Large intestine (tissue), 3 donors: ENCODE measurements around the gene AXDND1. TPM values are rescaled to one million over a fixed set of nuclear protein-coding genes. Genes with fewer than 3 reads are reported as not detected.
"Not testable (repeated sequence)": the region's sequence is repeated elsewhere in the genome, so short reads cannot be mapped to it uniquely, and the experiment has no call there.

Source experiments
- DNase-seq, 2 donors: peaks; one replicate each; pipeline versions ENCODE4 v3.0.0 to v3.0.0-alpha.2; 2013
- H3K27ac ChIP-seq: one replicate; pipeline ENCODE4 v1.5.1; 2013; ENCODE audit warnings: low read length
- H3K27me3 ChIP-seq: 2 replicates; pipeline ENCODE4 v1.6.1; 2013; ENCODE audit warnings: low read length; ENCODE audit not compliant: control insufficient read depth, insufficient read depth
- H3K36me3 ChIP-seq: 2 replicates; pipeline ENCODE4 v1.6.1; 2013; ENCODE audit warnings: low read length; ENCODE audit not compliant: control insufficient read depth, insufficient read depth
- H3K4me1 ChIP-seq: one replicate; pipeline ENCODE4 v1.6.1; 2013; ENCODE audit warnings: low read length; ENCODE audit not compliant: control insufficient read depth, insufficient read depth
- H3K4me3 ChIP-seq: one replicate; pipeline ENCODE4 v1.5.1; 2013; ENCODE audit warnings: low read length
- H3K9me3 ChIP-seq: one replicate; pipeline ENCODE4 v1.6.1; 2013; ENCODE audit warnings: mild to moderate bottlenecking, low read depth, low read length, moderate library complexity; ENCODE audit not compliant: control insufficient read depth
- WGBS: methylation state at CpG from one replicate; pipeline ENCODE4 v1.1.5; 2013; ENCODE audit warnings: low lambda C conversion rate; ENCODE audit not compliant: insufficient coverage; 5-methylcytosine and 5-hydroxymethylcytosine counted together
- polyA plus RNA-seq: library from polyadenylated mRNA; unstranded; fragments of 120-200 nt; gene quantifications from one replicate; pipeline ENCODE4 v1.2.1, GENCODE V29; 2013

Gene AXDND1
- polyA plus RNA-seq, 1 donor: 0.36 TPM

- WGBS: no CpG with 5 or more reads among the region's 11 CpGs
- Histone ChIP-seq H3K27ac (no peak overlapping the region), H3K4me3 (no peak overlapping the region), H3K27me3 (no peaks in the 10 kb centered on the region), H3K36me3 (no peaks in the 10 kb centered on the region), H3K4me1 (no peaks in the 10 kb centered on the region), H3K9me3 (no peaks in the 10 kb centered on the region)
- no peak for DNase-seq
Observed at GRCh38 chr1:179516976-179517705, 151.4 kb downstream of the AXDND1 start.

- H3K4me1 ChIP-seq, H3K27ac ChIP-seq, H3K27me3 ChIP-seq, H3K9me3 ChIP-seq, DNase-seq, H3K4me3 ChIP-seq, H3K36me3 ChIP-seq: not testable (repeated sequence)
- WGBS: no CpG with 5 or more reads among the region's 1 CpG
Observed at GRCh38 chr1:179518544-179518943, 152.8 kb downstream of the AXDND1 start.

DNA sequence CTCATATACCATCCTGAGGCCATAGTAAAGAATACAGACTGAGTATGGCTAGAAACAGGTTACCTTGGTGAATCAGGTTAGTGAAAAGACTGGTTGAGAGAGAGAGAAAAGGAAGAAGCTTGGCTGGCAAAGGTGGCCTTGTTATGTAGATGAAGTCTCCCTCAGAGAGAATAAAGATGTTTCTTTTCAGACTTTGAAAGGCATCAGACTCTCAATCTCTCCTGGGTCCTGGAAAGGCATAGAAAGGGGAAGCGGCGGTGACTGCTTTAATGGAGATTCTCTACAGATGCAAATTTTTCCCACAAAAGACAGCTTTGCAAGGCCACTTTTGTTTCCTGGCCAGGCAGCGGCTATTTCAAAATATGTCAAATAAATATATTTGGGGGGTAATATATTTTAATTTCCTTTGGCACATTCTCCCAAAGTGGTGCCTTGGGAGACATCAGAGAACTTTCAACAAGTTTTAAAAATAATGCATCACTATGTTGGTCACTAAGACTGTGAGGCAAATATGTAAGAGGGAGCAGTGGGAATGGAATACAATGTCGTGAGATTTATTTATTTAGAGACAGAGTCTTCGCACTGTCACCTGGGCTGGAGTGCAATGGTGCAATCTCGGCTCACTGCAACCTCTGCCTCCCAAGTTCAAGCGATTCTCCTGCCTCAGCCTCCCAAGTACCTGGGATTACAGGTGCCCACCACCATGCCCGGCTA, 163.9 kb downstream of the AXDND1 start:
- WGBS: 40% methylated on average over 1 of the region's 8 CpGs

DNA sequence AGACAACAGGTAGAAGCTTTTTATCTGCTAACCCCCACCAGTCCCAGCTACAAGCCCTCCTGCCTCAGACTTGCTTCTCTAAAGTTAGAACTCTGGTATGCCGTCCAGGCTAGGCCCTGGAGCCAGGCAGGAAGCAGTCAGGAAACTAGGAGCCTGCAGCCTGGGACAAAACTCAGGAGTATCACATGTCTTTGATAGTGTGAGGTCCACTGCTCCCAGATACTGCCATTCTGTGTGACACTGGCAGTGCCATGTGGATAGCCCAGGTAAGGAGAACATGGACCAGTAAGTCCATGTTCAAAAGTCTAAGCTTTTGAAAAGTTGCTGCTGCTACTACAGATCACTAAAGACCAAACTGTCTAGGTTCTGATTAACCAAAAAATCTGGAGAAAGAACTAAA, 164.6 kb downstream of the AXDND1 start:
- H3K27ac ChIP-seq: no peak overlapping the region
- no peaks in the 10 kb centered on the region for H3K9me3 ChIP-seq
- no peaks in the 10 kb centered on the region for H3K4me1 ChIP-seq
- no peaks in the 10 kb centered on the region for H3K27me3 ChIP-seq
- WGBS: no CpG with 5 or more reads among the region's 1 CpG
- H3K36me3 ChIP-seq: no peaks in the 10 kb centered on the region
- DNase-seq: no peak
- no peak overlapping the region for H3K4me3 ChIP-seq

More for the DNA sequence above, 163.9 kb downstream of the AXDND1 start:
- Histone ChIP-seq H3K27me3 (no peaks in the 10 kb centered on the region), H3K27ac (no peak overlapping the region), H3K4me3 (no peak overlapping the region), H3K4me1 (no peaks in the 10 kb centered on the region), H3K9me3 (no peaks in the 10 kb centered on the region), H3K36me3 (no peaks in the 10 kb centered on the region)
- no peak for DNase-seq

GRCh38 chr1:179541774-179542173, 176.0 kb downstream of the AXDND1 start:
- H3K36me3 ChIP-seq: no peaks in the 10 kb centered on the region
- H3K4me3 ChIP-seq: no peak overlapping the region
- no peak for DNase-seq
- no peaks in the 10 kb centered on the region for H3K27me3 ChIP-seq
- no peak overlapping the region for H3K27ac ChIP-seq
- no peaks in the 10 kb centered on the region for H3K9me3 ChIP-seq
- WGBS: 75% methylated on average over 1 of the region's 2 CpGs
- H3K4me1 ChIP-seq: no peaks in the 10 kb centered on the region

- no peak for DNase-seq
- WGBS: no CpG with 5 or more reads among the region's 3 CpGs
- Histone ChIP-seq H3K4me1 (no peaks in the 10 kb centered on the region), H3K27ac (no peak overlapping the region), H3K4me3 (no peak overlapping the region), H3K9me3 (no peaks in the 10 kb centered on the region), H3K36me3 (no peaks in the 10 kb centered on the region), H3K27me3 (no peaks in the 10 kb centered on the region)
Observed at GRCh38 chr1:179545321-179545720, 179.6 kb downstream of the AXDND1 start.

GRCh38 chr1:179547021-179547535, 181.3 kb downstream of the AXDND1 start:
- H3K4me3 ChIP-seq: no peak overlapping the region
- no peak for DNase-seq
- no peaks in the 10 kb centered on the region for H3K36me3 ChIP-seq
- H3K27ac ChIP-seq: no peak overlapping the region
- H3K4me1 ChIP-seq: no peaks in the 10 kb centered on the region
- H3K9me3 ChIP-seq: no peaks in the 10 kb centered on the region
- H3K27me3 ChIP-seq: no peaks in the 10 kb centered on the region
- whole genome bisulfite sequencing: no CpG with 5 or more reads among the region's 2 CpGs

GRCh38 chr1:179548666-179549367, 183.0 kb downstream of the AXDND1 start:
- no peaks in the 10 kb centered on the region for H3K27me3 ChIP-seq
- no peaks in the 10 kb centered on the region for H3K4me1 ChIP-seq
- H3K4me3 ChIP-seq: no peak overlapping the region
- no peaks in the 10 kb centered on the region for H3K36me3 ChIP-seq
- no peak overlapping the region for H3K27ac ChIP-seq
- no CpG with 5 or more reads among the region's 3 CpGs for WGBS
- no peak for DNase-seq
- no peaks in the 10 kb centered on the region for H3K9me3 ChIP-seq

DNA sequence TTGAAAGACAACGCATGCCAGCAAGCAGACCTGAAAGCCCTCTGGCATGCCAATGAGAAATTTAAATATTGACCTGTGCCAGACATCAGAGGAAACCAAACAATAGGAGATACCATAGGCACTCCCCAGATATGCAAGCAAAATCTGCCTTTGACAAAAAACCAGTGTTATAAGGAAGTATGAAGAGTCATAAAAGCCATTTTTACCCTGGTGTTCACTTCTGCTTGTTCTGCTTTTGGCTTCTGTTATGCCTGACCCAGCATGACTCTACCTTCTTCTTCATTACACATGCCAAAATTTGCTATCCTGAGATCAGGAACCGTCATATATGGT, 183.6 kb downstream of the AXDND1 start:
- H3K27me3 ChIP-seq: no peaks in the 10 kb centered on the region
- H3K9me3 ChIP-seq: no peaks in the 10 kb centered on the region
- H3K27ac ChIP-seq: no peak overlapping the region
- no peaks in the 10 kb centered on the region for H3K4me1 ChIP-seq
- no peaks in the 10 kb centered on the region for H3K36me3 ChIP-seq
- no peak overlapping the region for H3K4me3 ChIP-seq
- no peak for DNase-seq
- no CpG with 5 or more reads among the region's 2 CpGs for WGBS

DNA sequence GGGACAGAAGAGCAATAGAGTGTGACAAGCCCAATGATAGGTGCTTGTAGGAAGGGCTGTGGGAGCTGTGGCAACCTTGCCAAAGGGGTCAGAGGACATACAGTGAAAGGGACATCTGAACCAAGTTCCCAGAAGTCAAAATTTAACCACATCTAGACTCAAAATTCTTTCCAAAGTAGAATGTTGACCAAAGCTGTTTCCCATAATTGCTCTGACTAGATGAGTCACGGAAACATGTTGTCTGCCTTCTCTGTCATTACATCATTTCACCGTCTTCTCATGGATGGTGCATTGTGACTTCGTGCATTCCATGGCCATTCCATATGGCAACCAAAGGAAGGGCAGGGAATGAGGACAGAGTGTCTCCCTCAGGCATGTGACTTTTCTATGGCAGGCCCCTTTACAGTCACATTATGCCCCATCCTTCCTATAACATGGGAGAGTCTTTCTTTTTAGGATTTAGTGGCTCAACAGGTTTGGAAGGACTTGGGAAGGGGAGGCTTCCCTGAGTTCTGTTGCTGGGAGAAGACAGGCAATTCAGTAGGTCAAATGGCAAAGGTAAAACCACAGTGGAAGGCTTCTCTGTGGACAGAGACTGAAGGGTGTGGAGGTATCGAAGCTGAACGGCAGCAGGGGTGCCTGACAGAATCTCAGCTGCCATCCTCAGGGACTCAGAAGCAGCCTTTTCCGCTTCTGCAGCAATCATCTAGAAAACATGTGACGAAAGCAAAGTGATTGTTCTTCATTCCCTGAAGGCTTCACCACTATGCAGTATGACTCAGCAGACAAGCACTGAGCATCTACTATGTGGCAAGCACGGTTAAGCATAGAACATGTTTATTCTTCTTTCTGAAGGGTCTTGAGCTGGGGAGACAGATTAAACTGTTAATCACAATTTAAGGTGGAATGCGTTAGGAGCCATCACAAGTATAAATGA, 185.2 kb downstream of the AXDND1 start:
- DNase-seq: no peak
- no peaks in the 10 kb centered on the region for H3K4me1 ChIP-seq
- no peak overlapping the region for H3K27ac ChIP-seq
- H3K4me3 ChIP-seq: no peak overlapping the region
- no peaks in the 10 kb centered on the region for H3K9me3 ChIP-seq
- no CpG with 5 or more reads among the region's 9 CpGs for WGBS
- no peaks in the 10 kb centered on the region for H3K36me3 ChIP-seq
- H3K27me3 ChIP-seq: no peaks in the 10 kb centered on the region
